Nephron progenitor cell (in vitro differentiated cells): ENCODE results near the gene OR5L2.
"Not testable (repeated sequence)": the region's sequence is repeated elsewhere in the genome, so short reads cannot be mapped to it uniquely, and the experiment has no call there.

Experiments
- DNase-seq: peaks from one replicate; pipeline ENCODE4 v3.0.0; 2021
- H3K27ac Mint-ChIP-seq: 2 replicates; pipeline ENCODE4 v1.8.0; 2021; ENCODE audit warnings: mild to moderate bottlenecking, moderate library complexity, mixed read lengths
- H3K27me3 Mint-ChIP-seq: 2 replicates; pipeline ENCODE4 v1.8.0; 2021; ENCODE audit warnings: mild to moderate bottlenecking, low read depth, mixed read lengths; ENCODE audit not compliant: poor library complexity
- H3K36me3 Mint-ChIP-seq: 2 replicates; pipeline ENCODE4 v1.8.0; 2021; ENCODE audit warnings: low read depth, mixed read lengths
- H3K4me1 Mint-ChIP-seq: 2 replicates; pipeline ENCODE4 v1.8.0; 2021; ENCODE audit warnings: mixed read lengths
- H3K4me3 Mint-ChIP-seq: 2 replicates; pipeline ENCODE4 v1.8.0; 2021; ENCODE audit warnings: mild to moderate bottlenecking, moderate library complexity, mixed read lengths
- H3K9me3 Mint-ChIP-seq: 2 replicates; pipeline ENCODE4 v1.8.0; 2021; ENCODE audit warnings: mild to moderate bottlenecking, moderate library complexity, mixed read lengths
- CTCF ChIP-seq: fragments of 200-600 bp; sonication (generic); IDR thresholded peaks from 2 replicates; pipeline ENCODE4 v1.5.0; 2021; ENCODE audit warnings: antibody characterized with exemption

The OR5L2 gene

GRCh38 chr11:55819330-55819729 lies 7.7 kb upstream of the OR5L2 start, which contains the start of gene OR5D18:
TSS of gene OR5D18 (plus strand) at chr11:55819630. CDS start at chr11:55819630, 0 bp downstream.
- Mint-ChIP-seq H3K4me3 (no peak within 1 kb of the TSS), H3K27me3 (no peaks in the 10 kb centered on the region), H3K4me1 (no peaks in the 10 kb centered on the region), H3K36me3 (no peaks in the 10 kb centered on the region), H3K27ac (no peak within 1 kb of the TSS), H3K9me3 (peaks cover 70% of the 10 kb centered on the region)
- no peak for TF ChIP-seq CTCF
- no peak for DNase-seq

- TF ChIP-seq CTCF = no peak
- no peak for DNase-seq
- Mint-ChIP-seq H3K4me3 (no peak within 1 kb of the TSS), H3K27ac (no peak within 1 kb of the TSS), H3K27me3 (no peaks in the 10 kb centered on the region), H3K9me3 (peaks cover 59% of the 10 kb centered on the region), H3K36me3 (peaks cover 4% of the 10 kb centered on the region), H3K4me1 (no peaks in the 10 kb centered on the region)
Observed at GRCh38 chr11:55838452-55838851, 11.4 kb downstream of the OR5L2 start, which contains the start of gene OR5D16. TSS of gene OR5D16 (plus strand) at chr11:55838752. CDS start at chr11:55838752, 0 bp downstream.

- Mint-ChIP-seq H3K4me3 (no peak overlapping the region), H3K4me1 (no peaks in the 10 kb centered on the region), H3K27me3 (no peaks in the 10 kb centered on the region), H3K36me3 (no peaks in the 10 kb centered on the region), H3K27ac (no peak overlapping the region), H3K9me3 (peaks cover 54% of the 10 kb centered on the region)
- TF ChIP-seq CTCF = no peak
- DNase-seq = no peak
Observed at GRCh38 chr11:55847453-55847852, 20.4 kb downstream of the OR5L2 start.

GRCh38 chr11:55849037-55849436 lies 22.0 kb downstream of the OR5L2 start:
- Mint-ChIP-seq H3K36me3 (no peaks in the 10 kb centered on the region), H3K27me3 (peaks cover 3% of the 10 kb centered on the region), H3K4me3 (no peak overlapping the region), H3K27ac (no peak overlapping the region), H3K4me1 (no peaks in the 10 kb centered on the region), H3K9me3 (peaks cover 64% of the 10 kb centered on the region)
- no peak for TF ChIP-seq CTCF
- no peak for DNase-seq

- Mint-ChIP-seq H3K9me3 (peaks cover 55% of the 10 kb centered on the region), H3K4me1 (no peaks in the 10 kb centered on the region), H3K27ac (no peak overlapping the region), H3K4me3 (no peak overlapping the region), H3K27me3 (peaks cover 3% of the 10 kb centered on the region), H3K36me3 (no peaks in the 10 kb centered on the region)
- no peak for TF ChIP-seq CTCF
- DNase-seq = no peak
Observed at GRCh38 chr11:55852141-55852540, 25.1 kb downstream of the OR5L2 start.

GRCh38 chr11:55854704-55855103 lies 27.7 kb downstream of the OR5L2 start:
- no peak for DNase-seq
- no peak for TF ChIP-seq CTCF
- H3K4me3 Mint-ChIP-seq = no peak overlapping the region
- no peak overlapping the region for H3K27ac Mint-ChIP-seq
- peaks cover 3% of the 10 kb centered on the region for H3K27me3 Mint-ChIP-seq
- H3K36me3 Mint-ChIP-seq = no peaks in the 10 kb centered on the region
- H3K9me3 Mint-ChIP-seq = peaks cover 68% of the 10 kb centered on the region
- H3K4me1 Mint-ChIP-seq = no peaks in the 10 kb centered on the region

GRCh38 chr11:55867354-55867753 lies 40.3 kb downstream of the OR5L2 start:
- H3K9me3 Mint-ChIP-seq = peaks cover 87% of the 10 kb centered on the region
- DNase-seq, H3K4me1 Mint-ChIP-seq, H3K36me3 Mint-ChIP-seq, H3K4me3 Mint-ChIP-seq, H3K27ac Mint-ChIP-seq, H3K27me3 Mint-ChIP-seq: not testable (repeated sequence)

- not testable (repeated sequence) for H3K27me3 Mint-ChIP-seq, H3K36me3 Mint-ChIP-seq, H3K4me3 Mint-ChIP-seq, H3K27ac Mint-ChIP-seq, H3K4me1 Mint-ChIP-seq, DNase-seq
- peaks cover 65% of the 10 kb centered on the region for H3K9me3 Mint-ChIP-seq
Observed at GRCh38 chr11:55872731-55873130, 45.7 kb downstream of the OR5L2 start.

GRCh38 chr11:55873146-55873545 lies 46.1 kb downstream of the OR5L2 start:
- not testable (repeated sequence) for DNase-seq, H3K4me3 Mint-ChIP-seq, H3K27me3 Mint-ChIP-seq, H3K27ac Mint-ChIP-seq, H3K36me3 Mint-ChIP-seq, H3K4me1 Mint-ChIP-seq
- peaks cover 65% of the 10 kb centered on the region for H3K9me3 Mint-ChIP-seq
